ENCODE data around the gene ZNF280D.

DNA sequence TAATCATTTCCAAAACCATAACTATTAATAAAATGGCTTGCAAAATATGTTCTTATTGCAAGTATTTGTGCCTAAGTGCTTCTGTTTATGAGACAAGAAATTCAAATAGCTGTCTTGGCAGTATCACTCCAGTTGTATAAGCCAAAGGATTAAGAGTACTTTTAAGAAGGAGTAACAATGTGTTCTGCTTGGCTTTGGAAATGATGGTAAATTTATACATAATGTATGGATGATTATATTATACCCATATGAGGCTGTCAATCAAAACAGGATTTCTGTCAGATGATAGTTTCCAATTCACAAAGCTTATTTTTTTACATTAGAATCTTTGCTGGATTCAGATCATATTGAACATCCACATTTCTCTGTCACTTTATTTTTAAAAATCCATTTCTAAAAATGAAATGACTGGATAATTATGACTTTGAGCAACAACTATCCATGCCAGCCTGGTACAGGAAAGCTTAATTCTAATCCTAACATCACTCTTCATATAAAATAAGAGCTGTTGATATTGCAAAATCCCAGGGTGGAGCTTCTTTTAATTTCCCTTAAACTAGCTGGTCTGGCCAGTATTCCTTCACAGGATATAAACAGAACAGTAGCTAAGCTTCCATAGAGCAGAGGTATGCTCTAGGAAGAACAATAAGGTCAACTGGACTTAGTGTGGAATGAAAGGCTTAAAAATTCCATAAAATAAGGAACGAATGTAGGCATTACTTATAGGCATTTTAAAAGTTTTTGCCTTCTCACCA lies 30.0 kb upstream of the ZNF280D start:
- TF ChIP-seq TAF1 (IDR thresholded peaks at IDR 0.05; ENCODE audit: borderline replicate concordance, insufficient read depth, low read length) (no peak), POLR2AphosphoS5 (IDR thresholded peaks at IDR 0.05; ENCODE audit: low read depth, low read length) (no peak), REST (IDR thresholded peaks at IDR 0.05; ENCODE audit: insufficient read depth in 1 of 2, low read depth in 2 of 2, low read length in 2 of 2) (no peak), SIN3A (IDR thresholded peaks at IDR 0.05; ENCODE audit: borderline replicate concordance, insufficient read depth, low read length) (no peak)
